PC-3 (cell line): ENCODE measurements around the gene CLIC1. TPM values are rescaled to one million over a fixed set of nuclear protein-coding genes. Genes with fewer than 3 reads are reported as not detected.
A peak's percentile ranks its signal among the peaks of the same experiment; 100 is the strongest.

Source experiments
- ATAC-seq: fragments of 200-7000 bp; cut with Tn5 transposase; 2 replicates; pipeline ENCODE4 v1.9.1; 2020; ENCODE audit warnings: mild to moderate bottlenecking, moderate library complexity
- BruUV-seq: library from RNA; stranded (reverse); fragments of 400-500 nt; replicated peaks from 2 replicates; lab custom pipeline; 2021; lab: Mats Ljungman, UMichigan
- CTCF ChIA-PET: fragments of 300-600 bp; sonication (Branson Sonifier 250); formaldehyde crosslinking; loops from one replicate; lab custom pipeline; 2022; ENCODE audit warnings: antibody characterized with exemption; lab: Charles Lee
- POLR2A ChIA-PET: fragments of 300-600 bp; sonication (Branson Sonifier 250); formaldehyde crosslinking; loops from one replicate; lab custom pipeline; 2022; ENCODE audit warnings: antibody characterized with exemption; ENCODE audit not compliant: unreplicated experiment; lab: Charles Lee
- DNase-seq: peaks from one replicate; pipeline ENCODE4 v3.0.0-alpha.2; 2015
- H2AFZ ChIP-seq: fragments of 300-600 bp; sonication (generic); 2 replicates; pipeline ENCODE4 v1.6.0; 2016; ENCODE audit warnings: antibody characterized with exemption, low read length
- H3F3A ChIP-seq: fragments of 300-600 bp; sonication (generic); one replicate; pipeline ENCODE4 v1.6.0; 2017; ENCODE audit warnings: antibody characterized with exemption, low read length, control low read depth, mild to moderate bottlenecking; ENCODE audit not compliant: unreplicated experiment
- H3K27ac ChIP-seq: fragments of 300-600 bp; sonication (generic); 2 replicates; pipeline ENCODE4 v1.5.1; 2016; ENCODE audit warnings: mild to moderate bottlenecking, low read length
- H3K27me3 ChIP-seq: fragments of 300-600 bp; sonication (generic); 2 replicates; pipeline ENCODE4 v1.6.1; 2016; ENCODE audit warnings: low read length, mixed read lengths
- H3K36me3 ChIP-seq: fragments of 300-600 bp; sonication (generic); 2 replicates; pipeline ENCODE4 v1.6.1; 2016; ENCODE audit warnings: low read depth, mixed run types, low read length, mixed read lengths
- H3K4me1 ChIP-seq: fragments of 300-600 bp; sonication (generic); 2 replicates; pipeline ENCODE4 v1.5.1; 2016; ENCODE audit warnings: low read length; ENCODE audit not compliant: insufficient read depth
- H3K4me2 ChIP-seq: fragments of 300-600 bp; sonication (generic); 2 replicates; pipeline ENCODE4 v1.6.0; 2016; ENCODE audit warnings: low read length
- H3K4me3 ChIP-seq: fragments of 300-600 bp; sonication (generic); 2 replicates; pipeline ENCODE4 v1.5.1; 2016; ENCODE audit warnings: mild to moderate bottlenecking, low read length, mixed read lengths
- H3K79me2 ChIP-seq: fragments of 300-600 bp; sonication (generic); 2 replicates; pipeline ENCODE4 v1.6.1; 2017; ENCODE audit warnings: low read length, mixed read lengths
- H3K9ac ChIP-seq: fragments of 300-600 bp; sonication (generic); 2 replicates; pipeline ENCODE4 v1.6.0; 2016; ENCODE audit warnings: mild to moderate bottlenecking, low read length
- H3K9me2 ChIP-seq: fragments of 300-600 bp; sonication (generic); replicated peaks from 2 replicates; pipeline ENCODE4 v1.6.1; 2016; ENCODE audit warnings: mixed run types, low read length, mixed read lengths
- H3K9me3 ChIP-seq: fragments of 300-600 bp; sonication (generic); 2 replicates; pipeline ENCODE4 v1.6.1; 2016; ENCODE audit warnings: low read length, mixed read lengths
- H4K20me1 ChIP-seq: fragments of 300-600 bp; sonication (generic); 2 replicates; pipeline ENCODE4 v1.6.1; 2016; ENCODE audit warnings: low read length, mixed read lengths
- EZH2 ChIP-seq: fragments of 300-600 bp; sonication (generic); IDR thresholded peaks from one replicate; pipeline ENCODE4 v1.6.1; 2017; ENCODE audit warnings: antibody characterized with exemption, mild to moderate bottlenecking, low read length; ENCODE audit not compliant: unreplicated experiment
- EZH2phosphoT487 ChIP-seq: fragments of 300-600 bp; sonication (generic); IDR thresholded peaks from 2 replicates; pipeline ENCODE4 v1.6.1; 2018; ENCODE audit warnings: mild to moderate bottlenecking, antibody characterized with exemption, low read length, borderline replicate concordance
- intact Hi-C: fragments of 100-400 bp; cut with micrococcal nuclease; formaldehyde crosslinking; loops from 2 replicates; pipeline ENCODE4 v1.9.0; 2023
- total RNA-seq: library from RNA; depleted of rRNA; stranded (reverse); fragments of >200 nt; gene quantifications from 2 replicates; pipeline ENCODE4 v1.2.3, GENCODE V29; 2014
- TF ChIP-seq, protein P1 (sequence below): fragments of 300-600 bp; sonication (generic); conservative IDR thresholded peaks from 2 replicates; pipeline ENCODE4 v1.5.1; 2017; ENCODE audit warnings: antibody characterized with exemption, low read depth, mild to moderate bottlenecking, low read length

Gene CLIC1
- total RNA-seq, 1 experiment from 2014 or later = 708 TPM

- H4K20me1 ChIP-seq = no peaks in the 10 kb centered on the region
- peak overlapping the region; percentile 71; the same call in 1 of the 2 replicates for H3K27ac ChIP-seq
- H3K27me3 ChIP-seq = no peaks in the 10 kb centered on the region
- ChIA-PET POLR2A (interaction anchor here (0.6 kb wide), 2 partner anchors 24 to 1089 kb away, joined by 5 to 21 read pairs; no protein-coding TSS in a partner anchor), CTCF (no interaction called here)
- H3K4me3 ChIP-seq = peak overlapping the region; percentile 85
- DNase-seq (no peak), ATAC-seq (no peak)
- no TSS peak for BruUV-seq
- TF ChIP-seq, protein P1, sequence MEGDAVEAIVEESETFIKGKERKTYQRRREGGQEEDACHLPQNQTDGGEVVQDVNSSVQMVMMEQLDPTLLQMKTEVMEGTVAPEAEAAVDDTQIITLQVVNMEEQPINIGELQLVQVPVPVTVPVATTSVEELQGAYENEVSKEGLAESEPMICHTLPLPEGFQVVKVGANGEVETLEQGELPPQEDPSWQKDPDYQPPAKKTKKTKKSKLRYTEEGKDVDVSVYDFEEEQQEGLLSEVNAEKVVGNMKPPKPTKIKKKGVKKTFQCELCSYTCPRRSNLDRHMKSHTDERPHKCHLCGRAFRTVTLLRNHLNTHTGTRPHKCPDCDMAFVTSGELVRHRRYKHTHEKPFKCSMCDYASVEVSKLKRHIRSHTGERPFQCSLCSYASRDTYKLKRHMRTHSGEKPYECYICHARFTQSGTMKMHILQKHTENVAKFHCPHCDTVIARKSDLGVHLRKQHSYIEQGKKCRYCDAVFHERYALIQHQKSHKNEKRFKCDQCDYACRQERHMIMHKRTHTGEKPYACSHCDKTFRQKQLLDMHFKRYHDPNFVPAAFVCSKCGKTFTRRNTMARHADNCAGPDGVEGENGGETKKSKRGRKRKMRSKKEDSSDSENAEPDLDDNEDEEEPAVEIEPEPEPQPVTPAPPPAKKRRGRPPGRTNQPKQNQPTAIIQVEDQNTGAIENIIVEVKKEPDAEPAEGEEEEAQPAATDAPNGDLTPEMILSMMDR = no peak
- TF ChIP-seq EZH2phosphoT487 = no peak
- TF ChIP-seq EZH2 = no peak
- intact Hi-C loops = no loop called here
- no peaks in the 10 kb centered on the region for H3K9me3 ChIP-seq
- peak overlapping the region; percentile 86 for H3K9ac ChIP-seq
- no peaks in the 10 kb centered on the region for H3F3A ChIP-seq
- H3K9me2 ChIP-seq = no peaks in the 10 kb centered on the region
- H3K36me3 ChIP-seq = no peaks in the 10 kb centered on the region; the same call in 1 of the 2 replicates
- H3K4me2 ChIP-seq = peak overlapping the region; percentile 95
- peaks cover 10% of the 10 kb centered on the region for H3K4me1 ChIP-seq
- H2AFZ ChIP-seq = peak overlapping the region; percentile 87
- peaks cover 25% of the 10 kb centered on the region for H3K79me2 ChIP-seq
Observed at GRCh38 chr6:31701666-31702404, 34.5 kb downstream of the CLIC1 start.

GRCh38 chr6:31700740-31701401, 35.5 kb downstream of the CLIC1 start:
- Histone ChIP-seq H3K27me3 (no peaks in the 10 kb centered on the region), H3K4me3 (peak overlapping the region; percentile 85; the same call in 1 of the 2 replicates), H3K9me3 (no peaks in the 10 kb centered on the region), H3K27ac (no peak overlapping the region), H2AFZ (no peak overlapping the region), H3K4me2 (peak overlapping the region; percentile 95; the same call in 1 of the 2 replicates), H3K9ac (no peak overlapping the region), H3K4me1 (peaks cover 10% of the 10 kb centered on the region), H3K36me3 (peaks cover 3% of the 10 kb centered on the region; the same call in 1 of the 2 replicates), H3K79me2 (peaks cover 25% of the 10 kb centered on the region), H4K20me1 (no peaks in the 10 kb centered on the region), H3F3A (no peaks in the 10 kb centered on the region), H3K9me2 (no peaks in the 10 kb centered on the region)
- no peak for ATAC-seq
- intact Hi-C loops = no loop called here
- DNase-seq = no peak
- no peak for TF ChIP-seq EZH2phosphoT487
- TF ChIP-seq, protein P1 = no peak
- TF ChIP-seq EZH2 = no peak
- BruUV-seq = no TSS peak
- POLR2A ChIA-PET = interaction anchor here (0.6 kb wide), 1 partner anchor 1090 kb away, joined by 5 read pairs; no protein-coding TSS in a partner anchor
- CTCF ChIA-PET = no interaction called here
